CD14-positive monocyte (primary cell): ENCODE results near the gene ZNF407. TPM values are rescaled to one million over a fixed set of nuclear protein-coding genes. Genes with fewer than 3 reads are reported as not detected.
A peak's percentile ranks its signal among the peaks of the same experiment; 100 is the strongest.

Source experiments
- DNase-seq, 3 donors: peaks; one replicate each; pipeline ENCODE4 v3.0.0-alpha.2; 2011 to 2022
- H2AFZ ChIP-seq: 2 replicates; pipeline ENCODE4 v1.6.0; 2012; ENCODE audit warnings: mild to moderate bottlenecking, low read depth, low read length, inconsistent platforms; ENCODE audit not compliant: insufficient read depth, poor library complexity, severe bottlenecking
- H3K27ac ChIP-seq, 2 donors: 1 replicate in 1 of 2; 2 replicates in 1 of 2; pipeline ENCODE4 v1.5.1; 2012 to 2013; ENCODE audit warnings: low read length in 2 of 2, control low read depth in 1 of 2, inconsistent platforms in 1 of 2, low read depth in 1 of 2, mild to moderate bottlenecking in 1 of 2
- H3K27me3 ChIP-seq, 2 donors: one replicate each; pipeline versions ENCODE4 v1.6.0 to v1.6.1; 2011 to 2013; ENCODE audit warnings: low read length in 2 of 2; ENCODE audit not compliant: control insufficient read depth in 2 of 2, insufficient read depth in 2 of 2
- H3K36me3 ChIP-seq, 2 donors: replicated peaks in 1 of 2; 1 replicate in 1 of 2; 2 replicates in 1 of 2; pipeline versions ENCODE4 v1.5.1 to v1.6.1; 2012 to 2013; ENCODE audit warnings: low read length in 2 of 2, control low read depth in 1 of 2, inconsistent platforms in 1 of 2, mild to moderate bottlenecking in 1 of 2; ENCODE audit not compliant: insufficient read depth in 2 of 2, control insufficient read depth in 1 of 2
- H3K4me1 ChIP-seq, 2 donors: 1 replicate in 1 of 2; 2 replicates in 1 of 2; pipeline versions ENCODE4 v1.5.1 to v1.6.1; 2012 to 2013; ENCODE audit warnings: low read length in 2 of 2, control low read depth in 1 of 2, inconsistent platforms in 1 of 2, mild to moderate bottlenecking in 1 of 2, moderate library complexity in 1 of 2; ENCODE audit not compliant: insufficient read depth in 2 of 2, control insufficient read depth in 1 of 2
- H3K4me2 ChIP-seq: replicated peaks from 2 replicates; pipeline ENCODE3; 2012; ENCODE audit warnings: low read length, moderate library complexity, mild to moderate bottlenecking; ENCODE audit not compliant: poor library complexity, severe bottlenecking; ENCODE audit errors: extremely low read depth
- H3K4me3 ChIP-seq, 3 experiments: fragments of 200-600 bp in 1 of 3; sonication (generic) in 1 of 3; replicated peaks in 1 of 3; 1 replicate in 2 of 3; 2 replicates in 1 of 3; pipeline ENCODE4 v1.5.1; 2011 to 2013; ENCODE audit warnings: low read length in 3 of 3, mild to moderate bottlenecking in 3 of 3, control low read depth in 2 of 3, low read depth in 2 of 3, inconsistent platforms in 1 of 3, moderate library complexity in 1 of 3
- H3K79me2 ChIP-seq: 2 replicates; pipeline ENCODE4 v1.6.0; 2012; ENCODE audit warnings: mild to moderate bottlenecking, control low read depth, inconsistent platforms, low read length, moderate library complexity; ENCODE audit not compliant: insufficient read depth
- H3K9ac ChIP-seq: 2 replicates; pipeline ENCODE4 v1.6.0; 2017; ENCODE audit warnings: low read length, mild to moderate bottlenecking; ENCODE audit not compliant: insufficient read depth, poor library complexity, severe bottlenecking
- H3K9me3 ChIP-seq, 2 donors: replicated peaks in 1 of 2; 1 replicate in 1 of 2; 2 replicates in 1 of 2; pipeline versions ENCODE4 v1.5.1 to v1.6.1; 2012 to 2013; ENCODE audit warnings: low read length in 2 of 2, control low read depth in 1 of 2; ENCODE audit not compliant: control insufficient read depth in 1 of 2, insufficient read depth in 1 of 2
- H4K20me1 ChIP-seq: 2 replicates; pipeline ENCODE4 v1.6.0; 2012; ENCODE audit warnings: mild to moderate bottlenecking, low read length, control low read depth, moderate library complexity; ENCODE audit not compliant: insufficient read depth
- H3K27ac Mint-ChIP-seq, 7 donors: one replicate each; pipeline ENCODE4 v1.8.0; 2020; ENCODE audit warnings: mild to moderate bottlenecking in 7 of 7, mixed read lengths in 7 of 7, moderate library complexity in 6 of 7, inconsistent platforms in 2 of 7
- H3K27me3 Mint-ChIP-seq, 3 donors: one replicate each; pipeline ENCODE4 v1.8.0; 2021 to 2022; ENCODE audit warnings: low read depth in 3 of 3, mild to moderate bottlenecking in 3 of 3, mixed read lengths in 3 of 3, moderate library complexity in 3 of 3, inconsistent platforms in 1 of 3
- H3K36me3 Mint-ChIP-seq, 2 donors: one replicate each; pipeline ENCODE4 v1.8.0; 2020; ENCODE audit warnings: mixed read lengths in 2 of 2, inconsistent platforms in 1 of 2, mild to moderate bottlenecking in 1 of 2
- H3K4me1 Mint-ChIP-seq: one replicate; pipeline ENCODE4 v1.8.0; 2020; ENCODE audit warnings: mild to moderate bottlenecking, mixed read lengths
- H3K4me3 Mint-ChIP-seq, 2 donors: one replicate each; pipeline ENCODE4 v1.8.0; 2020; ENCODE audit warnings: mild to moderate bottlenecking in 2 of 2, mixed read lengths in 2 of 2, moderate library complexity in 1 of 2
- H3K9me3 Mint-ChIP-seq, 7 donors: one replicate each; pipeline ENCODE4 v1.8.0; 2020 to 2022; ENCODE audit warnings: mixed read lengths in 7 of 7, mild to moderate bottlenecking in 6 of 7, moderate library complexity in 6 of 7, inconsistent platforms in 2 of 7
- WGBS: methylation state at CpG from one replicate; pipeline ENCODE4 v1.1.5; 2013; ENCODE audit warnings: missing lambda C conversion rate; ENCODE audit not compliant: insufficient coverage; 5-methylcytosine and 5-hydroxymethylcytosine counted together
- intact Hi-C, 2 donors: fragments of 100-400 bp; cut with micrococcal nuclease; formaldehyde crosslinking; loops; one replicate each; pipeline versions ENCODE4 v1.15.0 to v1.15.1; 2023
- polyA plus RNA-seq, 3 donors: library from polyadenylated mRNA; depleted of rRNA in 1 of 3; unstranded in 2 of 3; stranded (reverse) in 1 of 3; fragments of 300-500 nt in 2 of 3; fragments of >200 nt in 1 of 3; fragmentation: Illumina TruSeq in 2 of 3; gene quantifications; 1 replicate in 2 of 3; 2 replicates in 1 of 3; pipeline ENCODE4 v1.2.3, GENCODE V29; 2012 to 2021
- TF ChIP-seq, protein P1 (sequence below): fragments of 200-600 bp; IDR thresholded peaks from one replicate; pipeline ENCODE4 v1.8.0; 2022; ENCODE audit warnings: antibody characterized with exemption, mild to moderate bottlenecking

The ZNF407 gene
- polyA plus RNA-seq, 3 donors, result 1.3 to 3.6 (median 1.6) TPM

- Histone ChIP-seq H3K9ac (no peak overlapping the region), H3K27ac (no peak overlapping the region), H2AFZ (no peak overlapping the region), H4K20me1 (no peaks in the 10 kb centered on the region), H3K27me3 (peaks cover 5% of the 10 kb centered on the region in 2 donors), H3K4me1 (peaks cover 12 to 15% of the 10 kb centered on the region in 2 donors), H3K79me2 (no peaks in the 10 kb centered on the region), H3K36me3 (no peaks in the 10 kb centered on the region), H3K4me2 (no peak overlapping the region), H3K4me3 (no peak overlapping the region), H3K9me3 (peaks cover 4 to 5% of the 10 kb centered on the region in 2 donors)
- H3K27ac Mint-ChIP-seq, result no peak overlapping the region
- peaks cover 19% of the 10 kb centered on the region for H3K4me1 Mint-ChIP-seq
- 79% methylated on average over 4 of the region's 4 CpGs for WGBS
- no peaks in the 10 kb centered on the region for H3K36me3 Mint-ChIP-seq
- peaks cover 5 to 13% (median 9%) of the 10 kb centered on the region in 3 donors for H3K27me3 Mint-ChIP-seq
- intact Hi-C loops, result no loop called here
- H3K4me3 Mint-ChIP-seq, result no peak overlapping the region
- DNase-seq, result no peak
- TF ChIP-seq, protein P1, sequence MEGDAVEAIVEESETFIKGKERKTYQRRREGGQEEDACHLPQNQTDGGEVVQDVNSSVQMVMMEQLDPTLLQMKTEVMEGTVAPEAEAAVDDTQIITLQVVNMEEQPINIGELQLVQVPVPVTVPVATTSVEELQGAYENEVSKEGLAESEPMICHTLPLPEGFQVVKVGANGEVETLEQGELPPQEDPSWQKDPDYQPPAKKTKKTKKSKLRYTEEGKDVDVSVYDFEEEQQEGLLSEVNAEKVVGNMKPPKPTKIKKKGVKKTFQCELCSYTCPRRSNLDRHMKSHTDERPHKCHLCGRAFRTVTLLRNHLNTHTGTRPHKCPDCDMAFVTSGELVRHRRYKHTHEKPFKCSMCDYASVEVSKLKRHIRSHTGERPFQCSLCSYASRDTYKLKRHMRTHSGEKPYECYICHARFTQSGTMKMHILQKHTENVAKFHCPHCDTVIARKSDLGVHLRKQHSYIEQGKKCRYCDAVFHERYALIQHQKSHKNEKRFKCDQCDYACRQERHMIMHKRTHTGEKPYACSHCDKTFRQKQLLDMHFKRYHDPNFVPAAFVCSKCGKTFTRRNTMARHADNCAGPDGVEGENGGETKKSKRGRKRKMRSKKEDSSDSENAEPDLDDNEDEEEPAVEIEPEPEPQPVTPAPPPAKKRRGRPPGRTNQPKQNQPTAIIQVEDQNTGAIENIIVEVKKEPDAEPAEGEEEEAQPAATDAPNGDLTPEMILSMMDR, result no peak
- peaks cover 4 to 15% (median 9%) of the 10 kb centered on the region in 7 donors for H3K9me3 Mint-ChIP-seq
Observed at GRCh38 chr18:74570266-74570665, 27.4 kb upstream of the ZNF407 start.

DNA sequence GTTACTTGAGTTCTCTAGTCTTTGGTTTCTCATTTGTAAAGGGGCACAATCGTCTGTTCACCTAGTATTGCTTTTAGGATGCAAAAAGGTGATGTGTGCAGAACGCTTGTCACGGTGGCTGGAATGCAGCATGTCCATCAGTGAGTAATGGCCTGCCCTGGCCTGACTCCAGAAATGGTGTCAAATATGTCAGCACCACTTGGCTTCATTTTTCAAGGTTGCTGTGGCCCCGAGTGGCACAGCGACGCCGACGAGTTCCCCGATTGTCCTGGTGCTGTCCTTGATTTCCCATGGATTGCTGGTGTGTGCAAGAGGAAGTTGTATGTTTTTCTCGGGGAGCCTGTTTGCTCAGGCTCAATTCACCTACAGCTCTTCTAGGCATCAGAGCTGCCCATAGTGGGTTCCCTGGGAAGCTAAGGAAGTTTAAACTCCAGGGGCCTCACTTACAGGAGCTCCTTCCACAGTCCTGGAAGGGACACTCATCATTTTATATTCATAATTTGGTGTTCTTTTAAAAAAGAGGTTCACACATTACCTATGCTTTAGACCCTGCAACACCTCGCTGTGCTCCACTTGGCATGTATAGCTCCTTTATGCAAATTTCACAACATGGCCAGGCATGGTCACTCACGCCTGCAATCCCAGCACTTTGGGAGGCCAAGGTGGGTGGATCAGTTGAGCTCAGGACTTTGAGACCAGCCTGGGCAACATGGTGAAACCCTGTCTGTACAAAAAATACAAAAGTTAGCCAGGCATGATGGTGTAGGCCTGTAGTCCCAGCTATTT is 25.6 kb upstream of the ZNF407 start:
- no peaks in the 10 kb centered on the region for H4K20me1 ChIP-seq
- H2AFZ ChIP-seq, result no peak overlapping the region
- no peak overlapping the region for H3K4me2 ChIP-seq
- intact Hi-C loops, result no loop called here
- peak overlapping the region in 2 of 7 donors; percentile 26 to 63 for H3K27ac Mint-ChIP-seq
- peaks cover 0 to 1% (median 0%) of the 10 kb centered on the region in 7 donors for H3K9me3 Mint-ChIP-seq
- peaks cover 12 to 15% of the 10 kb centered on the region in 2 donors for H3K4me1 ChIP-seq
- WGBS, result 97% methylated on average over 7 of the region's 12 CpGs
- H3K9ac ChIP-seq, result no peak overlapping the region
- DNase-seq, result no peak
- no peaks in the 10 kb centered on the region for H3K36me3 Mint-ChIP-seq
- peaks cover 20% of the 10 kb centered on the region for H3K4me1 Mint-ChIP-seq
- no peaks in the 10 kb centered on the region for H3K9me3 ChIP-seq
- H3K36me3 ChIP-seq, result no peaks in the 10 kb centered on the region
- no peak overlapping the region for H3K4me3 Mint-ChIP-seq
- TF ChIP-seq, protein P1, result no peak
- H3K79me2 ChIP-seq, result no peaks in the 10 kb centered on the region
- H3K4me3 ChIP-seq, result no peak overlapping the region
- H3K27me3 ChIP-seq, result peaks cover 5% of the 10 kb centered on the region in 2 donors
- H3K27ac ChIP-seq, result no peak overlapping the region
- H3K27me3 Mint-ChIP-seq, result peaks cover 5 to 11% (median 7%) of the 10 kb centered on the region in 3 donors
